ENCODE data around the gene ALG2.

GRCh38 chr9:99182356-99182755, 39.4 kb downstream of the ALG2 start:
- TF ChIP-seq GATA3 (IDR thresholded peaks at IDR 0.05; ENCODE audit: low read depth, low read length) (no peak), GATA2 (IDR thresholded peaks at IDR 0.05; ENCODE audit: low read depth, low read length) (no peak)

Data from SH-SY5Y (cell line).